ENCODE results near the gene PTBP3. TPM values are rescaled to one million over a fixed set of nuclear protein-coding genes. Genes with fewer than 3 reads are reported as not detected.
A peak's percentile ranks its signal among the peaks of the same experiment; 100 is the strongest.

The PTBP3 gene
- total and polyA plus RNA-seq, 2 of the 13 experiments (the other 11 are each of a cell fraction or from before 2014, with no cell fraction given): 52.8 to 61.1 TPM

- TF ChIP-seq ZNF441 (CRISPR knock-in tag; IDR thresholded peaks at IDR 0.05; ENCODE audit: borderline replicate concordance) (no peak), CHD2 (IDR thresholded peaks at IDR 0.05; ENCODE audit: low read depth, low read length) (no peak), ZNF597 (CRISPR knock-in tag; IDR thresholded peaks at IDR 0.05) (no peak), ZFP90 (CRISPR knock-in tag; IDR thresholded peaks at IDR 0.05; ENCODE audit: borderline replicate concordance) (no peak), REXO4 (CRISPR knock-in tag; IDR thresholded peaks at IDR 0.05; ENCODE audit: borderline replicate concordance) (no peak), ASH2L (IDR thresholded peaks at IDR 0.05; ENCODE audit: insufficient read length, low read depth, low read length) (no peak), ZNF230 (CRISPR knock-in tag; IDR thresholded peaks at IDR 0.05) (no peak), STAG1 (CRISPR knock-in tag; IDR thresholded peaks at IDR 0.05) (peak; percentile 14; the same call in 1 of the 2 replicates), ZNF678 (CRISPR knock-in tag; IDR thresholded peaks at IDR 0.05) (no peak), ZNF775 (CRISPR knock-in tag; IDR thresholded peaks at IDR 0.05; ENCODE audit: borderline replicate concordance) (no peak), PHF5A (CRISPR knock-in tag; IDR thresholded peaks at IDR 0.05; ENCODE audit: low read depth, unreplicated experiment) (no peak), ZGPAT (CRISPR knock-in tag; IDR thresholded peaks at IDR 0.05) (no peak), GATAD1 (CRISPR knock-in tag; IDR thresholded peaks at IDR 0.05) (no peak), JARID2 (CRISPR knock-in tag; IDR thresholded peaks at IDR 0.05; ENCODE audit: insufficient replicate concordance) (no peak), GLI4 (CRISPR knock-in tag; IDR thresholded peaks at IDR 0.05; ENCODE audit: borderline replicate concordance) (0 out of 2 replicates have a peak, but pooled peaks have one; percentile 2), DPF2 (CRISPR knock-in tag; IDR thresholded peaks at IDR 0.05; ENCODE audit: borderline replicate concordance, low read depth) (no peak), ATM (IDR thresholded peaks at IDR 0.05; ENCODE audit: borderline replicate concordance) (no peak), ZNF839 (CRISPR knock-in tag; IDR thresholded peaks at IDR 0.05; ENCODE audit: borderline replicate concordance) (no peak), ZNF672 (CRISPR knock-in tag; IDR thresholded peaks at IDR 0.05) (no peak), ZNF337 (CRISPR knock-in tag; IDR thresholded peaks at IDR 0.05; ENCODE audit: borderline replicate concordance, low read depth) (no peak), ZMAT3 (CRISPR knock-in tag; conservative IDR thresholded peaks at IDR 0.05) (no peak), EZH2 (conservative IDR thresholded peaks at IDR 0.05; ENCODE audit: low read depth, low read length) (no peak), MED1 (CRISPR knock-in tag; IDR thresholded peaks at IDR 0.05) (peak; percentile 43; the same call in 1 of the 2 replicates)
- TF ChIP-seq, protein P1, sequence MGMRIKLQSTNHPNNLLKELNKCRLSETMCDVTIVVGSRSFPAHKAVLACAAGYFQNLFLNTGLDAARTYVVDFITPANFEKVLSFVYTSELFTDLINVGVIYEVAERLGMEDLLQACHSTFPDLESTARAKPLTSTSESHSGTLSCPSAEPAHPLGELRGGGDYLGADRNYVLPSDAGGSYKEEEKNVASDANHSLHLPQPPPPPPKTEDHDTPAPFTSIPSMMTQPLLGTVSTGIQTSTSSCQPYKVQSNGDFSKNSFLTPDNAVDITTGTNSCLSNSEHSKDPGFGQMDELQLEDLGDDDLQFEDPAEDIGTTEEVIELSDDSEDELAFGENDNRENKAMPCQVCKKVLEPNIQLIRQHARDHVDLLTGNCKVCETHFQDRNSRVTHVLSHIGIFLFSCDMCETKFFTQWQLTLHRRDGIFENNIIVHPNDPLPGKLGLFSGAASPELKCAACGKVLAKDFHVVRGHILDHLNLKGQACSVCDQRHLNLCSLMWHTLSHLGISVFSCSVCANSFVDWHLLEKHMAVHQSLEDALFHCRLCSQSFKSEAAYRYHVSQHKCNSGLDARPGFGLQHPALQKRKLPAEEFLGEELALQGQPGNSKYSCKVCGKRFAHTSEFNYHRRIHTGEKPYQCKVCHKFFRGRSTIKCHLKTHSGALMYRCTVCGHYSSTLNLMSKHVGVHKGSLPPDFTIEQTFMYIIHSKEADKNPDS (CRISPR knock-in tag; IDR thresholded peaks at IDR 0.05): no peak
- TF ChIP-seq, protein P2, sequence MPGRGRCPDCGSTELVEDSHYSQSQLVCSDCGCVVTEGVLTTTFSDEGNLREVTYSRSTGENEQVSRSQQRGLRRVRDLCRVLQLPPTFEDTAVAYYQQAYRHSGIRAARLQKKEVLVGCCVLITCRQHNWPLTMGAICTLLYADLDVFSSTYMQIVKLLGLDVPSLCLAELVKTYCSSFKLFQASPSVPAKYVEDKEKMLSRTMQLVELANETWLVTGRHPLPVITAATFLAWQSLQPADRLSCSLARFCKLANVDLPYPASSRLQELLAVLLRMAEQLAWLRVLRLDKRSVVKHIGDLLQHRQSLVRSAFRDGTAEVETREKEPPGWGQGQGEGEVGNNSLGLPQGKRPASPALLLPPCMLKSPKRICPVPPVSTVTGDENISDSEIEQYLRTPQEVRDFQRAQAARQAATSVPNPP (CRISPR knock-in tag; IDR thresholded peaks at IDR 0.05): no peak
Observed at GRCh38 chr9:112174965-112175795, 158.2 kb downstream of the PTBP3 start, which contains the start of gene SUSD1 (continued).
